Medulla oblongata (tissue), 1 donor: ENCODE data around the gene FLNB.
A peak's percentile ranks its signal among the peaks of the same experiment; 100 is the strongest.

ENCODE experiments used
- DNase-seq: peaks from one replicate; pipeline ENCODE4 v3.0.0-alpha.2; 2015; ENCODE audit errors: extremely low spot score

FLNB gene

GRCh38 chr3:58135712-58136543 is 127.7 kb downstream of the FLNB start:
- DNase-seq, result no peak

DNA sequence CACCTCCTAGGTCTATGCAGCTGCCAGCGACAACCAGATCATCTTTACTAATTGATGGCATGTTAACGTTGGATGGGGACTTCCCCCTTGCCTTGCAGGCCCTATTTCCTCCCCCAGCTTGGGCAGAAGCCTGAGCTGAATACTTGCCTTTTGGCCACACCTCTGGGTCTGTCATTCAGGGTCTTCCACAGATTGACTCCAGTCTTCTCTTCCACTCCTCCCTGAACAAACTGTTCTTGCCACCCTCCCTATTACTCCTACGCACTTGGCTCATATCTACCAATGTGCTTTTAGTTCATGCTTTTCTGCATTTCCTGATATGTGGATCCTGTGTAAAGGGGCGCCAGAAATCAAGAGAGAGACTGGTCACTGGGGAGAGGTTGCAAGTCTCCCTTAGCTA is 129.1 kb downstream of the FLNB start:
- DNase-seq, result no peak

GRCh38 chr3:58141766-58142345 is 133.6 kb downstream of the FLNB start:
- DNase-seq, result no peak

GRCh38 chr3:58143417-58144055 is 135.3 kb downstream of the FLNB start:
- no peak for DNase-seq

DNA sequence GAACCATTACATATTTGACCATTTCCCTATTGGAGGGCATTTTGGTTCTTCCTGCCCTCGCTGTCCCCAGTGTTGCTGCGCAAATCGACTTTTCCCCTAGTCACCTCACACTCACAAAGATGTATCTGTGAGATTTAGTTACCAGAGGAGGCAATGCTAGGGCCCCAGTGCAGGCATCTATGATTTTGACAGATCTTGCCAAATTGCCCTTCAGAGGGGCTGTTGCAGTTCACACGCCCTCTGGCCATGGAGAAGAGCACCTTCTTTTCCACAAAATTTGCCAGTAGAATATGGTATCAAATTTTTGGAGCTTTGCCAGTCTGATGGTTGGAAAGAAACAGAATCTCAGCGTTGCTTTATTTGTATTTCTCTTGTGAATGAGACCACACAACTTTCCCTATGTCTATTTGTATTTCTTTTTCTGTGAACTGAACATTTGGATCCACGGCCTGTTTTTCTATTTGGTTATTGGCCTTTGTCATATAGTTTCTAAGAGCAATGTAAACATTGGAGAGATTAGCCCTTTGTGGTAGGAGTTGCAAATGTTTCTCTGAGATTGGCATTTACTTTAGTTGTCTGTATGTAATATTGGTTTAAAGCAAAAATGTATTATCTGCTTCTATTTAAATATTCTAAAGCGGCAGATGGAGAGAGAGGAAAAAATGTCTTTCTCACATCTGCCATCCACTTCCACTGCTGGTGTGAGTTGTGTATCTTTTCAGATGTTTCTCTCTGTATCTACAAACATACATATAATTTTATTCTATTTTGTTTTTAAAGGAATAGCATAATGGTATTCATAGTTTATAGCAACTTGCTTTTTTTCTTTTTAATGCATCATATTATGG is 136.5 kb downstream of the FLNB start:
- no peak for DNase-seq

- no peak for DNase-seq
Measured at GRCh38 chr3:58148049-58148448, 139.8 kb downstream of the FLNB start.

GRCh38 chr3:58150130-58150809 is 142.0 kb downstream of the FLNB start:
- DNase-seq, result no peak

- no peak for DNase-seq
Measured at GRCh38 chr3:58150810-58151199, 142.6 kb downstream of the FLNB start.

GRCh38 chr3:58151637-58152036 is 143.4 kb downstream of the FLNB start:
- DNase-seq, result peak; percentile 75

DNA sequence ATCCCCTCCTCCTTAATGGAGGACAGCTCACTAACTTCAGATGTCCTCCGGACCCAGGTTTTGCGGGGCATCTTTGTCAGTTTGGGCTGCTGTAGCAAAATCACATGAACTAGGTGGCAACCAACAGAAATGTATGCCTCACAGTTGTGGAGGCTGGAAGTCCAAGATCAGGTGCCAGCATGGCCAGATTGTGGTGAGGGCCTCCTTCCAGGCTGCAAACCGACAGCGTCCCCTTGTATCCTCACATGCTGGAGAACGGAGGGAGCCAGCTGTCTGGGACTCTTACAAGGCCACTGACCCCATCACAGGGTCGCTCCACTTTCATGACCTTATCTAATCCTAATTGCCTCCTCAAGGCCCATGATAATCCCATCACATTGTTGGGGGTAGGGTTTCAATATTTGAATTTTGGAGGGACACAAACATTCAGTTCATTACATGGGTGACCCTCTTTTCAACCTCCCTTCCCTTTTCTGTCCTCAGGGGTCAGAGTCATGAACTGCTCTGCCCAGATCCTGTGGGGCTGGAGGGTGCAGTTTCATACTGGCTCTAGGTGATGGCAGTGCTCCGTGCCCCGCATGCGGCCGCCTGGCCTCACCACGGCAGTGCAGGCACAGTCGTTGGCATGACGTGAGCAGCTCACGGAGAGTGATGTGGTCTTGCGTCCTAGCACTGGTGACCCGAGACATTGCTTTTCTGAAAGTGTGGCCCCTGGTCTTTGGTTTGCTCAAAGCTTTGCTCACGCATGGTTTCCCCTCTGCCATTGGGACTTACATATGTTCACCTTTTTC is 144.2 kb downstream of the FLNB start:
- DNase-seq, result no peak

- no peak for DNase-seq
Measured at GRCh38 chr3:58153371-58153770, 145.1 kb downstream of the FLNB start.

DNA sequence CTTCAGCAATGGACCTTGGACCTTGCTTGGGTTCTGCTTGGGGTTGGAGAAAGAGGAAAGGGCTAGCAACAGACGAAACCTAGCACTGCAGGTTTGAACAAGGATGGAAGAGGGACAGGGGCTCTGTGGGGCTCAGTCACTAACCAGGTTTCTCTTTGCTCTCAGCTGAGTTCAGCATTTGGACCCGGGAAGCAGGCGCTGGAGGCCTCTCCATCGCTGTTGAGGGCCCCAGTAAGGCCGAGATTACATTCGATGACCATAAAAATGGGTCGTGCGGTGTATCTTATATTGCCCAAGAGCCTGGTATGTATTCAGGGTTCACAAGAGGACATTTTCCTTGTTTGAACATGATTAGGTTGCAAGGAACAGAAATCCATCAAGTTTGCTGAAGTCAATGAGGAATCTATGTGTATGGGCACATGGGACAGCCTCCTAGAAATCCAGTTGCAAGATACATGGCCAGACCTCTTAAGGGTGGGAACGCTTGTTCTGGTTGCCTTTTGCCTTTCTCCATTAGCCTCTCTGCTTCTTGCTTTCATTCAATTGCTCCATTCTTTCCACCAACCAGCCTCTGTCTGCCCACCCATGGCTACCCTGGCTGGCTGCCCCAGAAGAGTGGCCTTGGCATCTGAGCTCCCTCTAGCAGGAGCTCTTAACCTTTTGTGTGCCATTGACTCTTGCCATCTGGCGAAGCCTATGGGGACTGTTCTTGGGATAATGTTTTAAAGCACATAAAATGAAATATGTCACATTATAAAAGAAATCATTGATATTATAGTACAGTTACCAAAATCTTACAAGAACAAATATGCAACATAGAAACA is 146.6 kb downstream of the FLNB start:
- peak; percentile 50 for DNase-seq

DNA sequence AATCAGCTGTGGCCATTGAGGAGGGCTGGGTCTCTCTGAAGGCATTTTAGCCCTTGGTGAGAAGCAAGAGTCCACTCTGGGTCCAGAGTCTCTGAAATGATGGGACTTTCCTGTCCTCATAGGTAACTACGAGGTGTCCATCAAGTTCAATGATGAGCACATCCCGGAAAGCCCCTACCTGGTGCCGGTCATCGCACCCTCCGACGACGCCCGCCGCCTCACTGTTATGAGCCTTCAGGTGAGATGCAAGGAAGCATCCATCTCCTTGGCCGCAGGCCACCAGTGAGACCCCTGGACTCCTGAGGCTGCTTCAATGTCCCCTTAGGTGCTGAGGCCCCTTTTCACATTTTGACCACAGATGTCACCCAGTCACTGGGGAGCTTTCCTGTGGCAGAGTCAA is 147.6 kb downstream of the FLNB start:
- DNase-seq, result no peak

GRCh38 chr3:58157700-58158099 is 149.5 kb downstream of the FLNB start:
- no peak for DNase-seq

DNA sequence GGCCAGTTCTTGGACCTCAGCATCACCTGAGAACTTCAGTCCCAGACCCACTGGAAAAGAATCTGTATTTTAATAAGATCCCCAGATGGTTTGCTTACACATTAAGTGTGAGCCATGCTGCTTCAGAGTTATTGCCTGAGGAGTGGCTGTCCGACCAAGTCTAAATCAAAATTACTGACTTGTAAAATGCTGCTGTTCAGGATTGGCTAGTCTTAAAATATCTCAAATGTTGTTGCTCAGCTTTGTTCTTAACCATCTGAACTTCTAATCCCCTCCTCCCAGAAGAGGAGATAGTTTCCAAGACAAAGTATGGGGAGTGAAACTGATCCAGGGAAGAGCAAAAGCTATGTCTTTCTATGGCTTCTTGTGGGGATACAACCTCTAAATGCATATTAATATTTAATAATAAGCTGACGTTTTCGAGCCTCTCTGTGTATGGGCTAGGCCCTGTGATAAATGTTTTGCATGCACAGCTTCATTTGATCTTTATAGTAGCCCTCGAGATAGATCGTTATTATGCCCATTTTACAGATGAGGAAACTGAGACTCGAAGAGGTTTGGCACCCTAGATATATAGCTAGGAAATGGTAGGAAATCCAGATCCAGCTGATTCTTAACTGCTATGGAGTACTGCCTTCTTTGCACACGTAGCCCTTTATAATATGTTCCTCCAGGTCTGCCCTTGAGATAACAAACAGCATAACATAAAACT is 150.4 kb downstream of the FLNB start:
- no peak for DNase-seq

DNA sequence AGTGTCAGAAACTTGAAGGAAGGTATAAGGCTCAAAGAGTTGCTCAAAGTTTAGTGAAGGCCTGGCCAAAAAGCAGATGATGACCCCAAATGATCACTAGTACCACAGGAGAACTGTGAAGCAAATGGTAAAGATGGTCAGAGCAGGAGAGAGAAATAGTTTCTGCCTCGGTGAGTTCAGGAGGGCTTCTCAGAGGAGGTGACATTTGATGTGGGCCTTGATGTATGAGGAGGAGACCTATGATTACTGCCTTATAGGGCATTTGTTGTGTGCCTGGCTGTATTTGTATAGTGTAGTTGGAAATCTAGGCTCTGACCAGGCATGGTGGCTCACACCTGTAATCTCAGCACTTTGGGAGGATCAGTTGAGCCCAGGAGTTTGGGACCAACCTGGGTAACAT is 152.2 kb downstream of the FLNB start:
- no peak for DNase-seq

DNA sequence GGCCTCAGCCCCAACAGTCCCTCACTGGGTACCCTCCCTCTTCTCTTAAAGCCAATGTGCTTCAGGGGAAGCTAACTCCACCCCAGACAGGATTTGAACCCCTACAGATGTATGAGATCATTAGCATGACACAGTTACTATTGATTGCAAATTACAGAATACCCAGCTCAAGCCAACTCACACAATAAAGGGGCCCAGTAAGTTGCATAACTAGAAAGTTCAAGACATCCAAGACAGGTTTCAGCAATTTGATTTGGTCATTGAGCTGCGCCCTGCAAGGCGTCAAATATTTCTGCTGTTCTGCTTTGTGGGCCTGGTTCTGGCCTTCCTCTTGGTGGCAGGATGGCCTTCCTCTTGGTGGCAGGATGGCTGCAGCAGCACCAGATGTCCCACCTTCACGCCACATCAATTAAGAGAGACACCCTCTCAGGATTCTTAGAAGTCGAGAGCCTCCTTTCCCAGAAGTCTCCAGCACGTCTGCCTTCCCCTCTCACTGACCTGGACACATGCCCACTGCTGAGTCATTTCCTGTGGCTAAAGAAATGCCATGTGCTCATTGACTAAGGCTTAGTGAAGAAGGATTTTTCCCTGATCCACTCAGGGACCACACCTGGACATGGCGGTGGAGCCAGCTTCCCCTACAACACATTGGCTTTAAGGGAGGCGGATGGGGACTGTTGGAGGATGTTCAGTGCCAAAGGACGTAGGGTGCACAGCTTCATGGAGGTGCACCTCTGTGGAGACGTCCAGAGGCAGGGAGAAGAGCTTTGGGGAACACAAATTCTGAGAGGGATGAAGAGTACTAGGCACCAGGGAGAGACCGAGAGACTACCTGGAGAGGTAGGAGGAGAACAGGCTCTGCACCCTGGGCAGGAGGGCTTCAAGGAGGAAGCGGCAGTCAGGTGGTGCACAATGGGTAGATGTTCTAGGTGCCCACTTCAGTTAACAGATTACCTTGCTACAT is 153.5 kb downstream of the FLNB start:
- no peak for DNase-seq

DNA sequence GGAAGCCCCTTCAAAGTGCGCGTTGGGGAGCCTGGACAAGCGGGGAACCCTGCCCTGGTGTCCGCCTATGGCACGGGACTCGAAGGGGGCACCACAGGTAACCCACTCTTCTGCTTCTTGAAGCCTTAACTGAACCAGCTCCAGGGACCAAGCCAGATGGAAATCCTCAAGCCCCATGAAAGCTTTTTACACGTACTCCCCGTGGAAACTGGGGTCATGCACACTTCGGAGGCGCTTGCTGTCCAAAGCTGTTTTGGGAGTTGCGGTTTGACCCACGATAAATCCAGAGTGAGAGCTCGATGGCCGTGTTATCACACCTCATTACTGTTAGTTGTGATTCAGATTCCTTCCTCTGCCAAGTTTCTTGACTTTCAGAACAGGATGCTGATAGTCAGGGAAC is 155.0 kb downstream of the FLNB start:
- no peak for DNase-seq
